Amniotic stem cell (primary cell): ENCODE data around the gene TCF19.
"Not testable (repeated sequence)": the region's sequence is repeated elsewhere in the genome, so short reads cannot be mapped to it uniquely, and the experiment has no call there.

Experiments
- DNase-seq: peaks from one replicate; lab custom pipeline; 2025; lab: John Stamatoyannopoulos, UW

TCF19 gene

DNA sequence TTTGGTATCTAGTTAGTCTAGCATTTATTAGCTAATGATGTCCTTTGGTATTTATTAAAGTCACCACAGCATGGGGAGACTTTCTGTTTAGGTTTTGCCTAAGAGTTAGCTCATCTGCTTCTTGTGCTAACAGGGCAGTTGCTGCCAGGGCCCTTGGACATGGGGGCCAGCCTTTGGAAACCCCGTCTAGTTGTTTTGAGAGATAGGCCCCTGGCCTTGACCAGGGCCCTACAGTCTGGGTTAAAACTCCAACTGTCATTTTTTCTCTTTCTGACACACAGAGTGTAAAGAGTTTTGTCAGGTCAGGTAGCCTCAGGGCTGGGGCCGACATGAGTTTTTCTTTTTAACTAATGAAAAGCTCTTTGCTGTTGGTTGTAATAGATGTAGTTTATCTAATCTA, 24.9 kb downstream of the TCF19 start:
- DNase-seq: not testable (repeated sequence)

DNA sequence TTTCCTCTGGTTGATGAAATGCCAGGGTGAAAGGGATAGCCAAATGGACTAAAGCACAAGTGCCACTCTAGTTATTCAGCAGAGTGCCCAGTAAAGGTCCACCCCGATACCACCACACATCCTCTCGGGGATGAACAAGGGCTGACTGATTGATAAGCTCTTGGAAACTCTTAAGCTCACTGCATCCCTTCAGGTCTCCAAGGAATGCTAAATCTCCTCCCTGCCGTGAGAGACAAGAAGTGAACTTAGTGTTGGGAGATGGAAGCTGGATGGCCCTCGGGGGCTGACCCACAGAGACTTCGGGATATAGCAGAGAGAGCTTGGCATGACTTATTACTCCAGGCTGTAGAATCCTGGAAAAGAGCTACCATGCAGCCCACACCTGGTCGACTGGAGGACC, 25.5 kb downstream of the TCF19 start:
- DNase-seq: not testable (repeated sequence)

DNA sequence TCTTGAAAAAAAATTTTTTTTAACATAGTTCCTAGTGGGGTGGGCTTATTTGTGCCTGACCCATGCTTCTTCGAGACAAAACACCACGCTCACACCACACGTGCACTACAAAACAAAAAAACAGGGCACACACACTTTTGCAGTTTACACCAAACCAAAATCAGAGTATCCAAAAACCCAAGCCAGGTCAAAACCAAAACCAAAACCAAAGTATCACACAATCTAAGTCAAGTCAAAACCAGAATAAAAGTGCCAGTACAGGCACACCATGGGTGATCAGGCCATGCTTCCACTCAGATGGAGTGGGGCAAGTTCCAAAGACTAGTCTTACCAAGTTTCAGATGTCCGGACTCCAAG, 27.3 kb downstream of the TCF19 start:
- not testable (repeated sequence) for DNase-seq

DNA sequence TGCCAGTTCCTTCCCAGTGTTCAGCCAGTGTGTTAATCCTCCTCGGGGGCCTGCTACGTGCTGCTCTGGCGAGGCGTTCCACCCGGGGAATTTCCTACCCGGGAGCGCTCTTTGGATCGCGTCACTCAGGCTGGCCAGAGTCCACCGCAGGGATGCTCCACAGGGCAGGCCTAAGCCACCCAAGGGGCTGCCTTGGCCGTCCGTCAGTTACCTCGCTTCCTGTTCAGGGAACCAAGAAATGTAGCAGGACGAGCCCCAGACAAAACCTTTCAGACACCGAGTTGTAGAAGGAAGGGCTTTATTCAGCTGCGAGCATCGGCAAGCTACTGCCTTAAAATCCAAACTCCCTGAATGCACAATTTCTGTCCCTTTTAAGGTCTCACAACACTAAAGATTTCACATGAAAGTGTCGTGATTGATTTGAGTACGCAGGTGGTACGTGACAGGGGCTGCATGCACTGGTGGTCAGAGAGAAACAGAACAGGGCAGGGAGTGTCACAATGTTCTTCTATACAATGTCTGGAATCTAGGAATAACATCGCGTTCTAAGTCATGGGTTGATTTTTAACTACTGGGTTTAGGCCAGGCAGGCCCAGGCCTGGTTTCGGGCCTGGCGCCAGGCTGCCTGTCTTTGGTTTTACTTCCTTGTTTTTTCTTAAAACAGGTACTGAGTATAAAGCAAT, 27.8 kb downstream of the TCF19 start:
- DNase-seq: no peak

DNA sequence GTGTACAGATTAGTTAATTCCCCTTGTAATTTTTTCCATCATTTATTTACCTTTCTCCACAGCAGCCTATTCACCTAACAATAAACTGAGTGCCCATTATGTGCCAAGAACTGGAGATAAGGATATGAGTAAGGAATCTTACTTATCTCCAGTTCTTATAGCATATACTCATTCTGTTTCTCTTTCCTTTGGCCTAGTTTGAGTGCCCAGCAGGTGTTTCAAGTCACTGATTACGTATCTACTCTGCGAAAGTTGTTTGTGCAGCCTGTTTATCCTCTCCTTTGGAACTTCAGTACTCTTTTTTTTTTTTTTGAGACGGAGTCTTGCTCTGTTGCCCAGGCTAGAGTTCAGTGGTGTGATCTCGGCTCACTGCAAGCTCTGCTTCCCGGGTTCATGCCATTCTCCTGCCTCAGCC, 29.4 kb downstream of the TCF19 start:
- DNase-seq: no peak

DNA sequence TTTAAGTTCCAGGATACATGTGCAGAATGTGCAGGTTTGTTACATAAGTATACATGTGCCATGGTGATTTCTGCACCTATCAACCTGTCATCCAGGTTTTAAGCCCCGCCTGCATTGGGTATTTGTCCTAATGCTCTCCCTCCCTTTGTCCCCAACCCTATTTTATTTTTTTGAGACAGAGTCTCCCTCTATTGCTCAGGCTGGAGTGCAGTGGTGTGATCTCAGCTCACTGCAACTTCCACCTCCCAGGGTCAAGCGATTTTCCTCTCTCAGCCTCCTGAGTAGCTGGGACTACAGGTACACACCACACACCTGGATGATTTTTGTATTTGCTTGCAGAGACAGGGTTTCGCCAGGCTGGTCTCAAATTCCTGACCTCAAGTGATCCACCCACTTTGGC, 30.8 kb downstream of the TCF19 start:
- DNase-seq: not testable (repeated sequence)

DNA sequence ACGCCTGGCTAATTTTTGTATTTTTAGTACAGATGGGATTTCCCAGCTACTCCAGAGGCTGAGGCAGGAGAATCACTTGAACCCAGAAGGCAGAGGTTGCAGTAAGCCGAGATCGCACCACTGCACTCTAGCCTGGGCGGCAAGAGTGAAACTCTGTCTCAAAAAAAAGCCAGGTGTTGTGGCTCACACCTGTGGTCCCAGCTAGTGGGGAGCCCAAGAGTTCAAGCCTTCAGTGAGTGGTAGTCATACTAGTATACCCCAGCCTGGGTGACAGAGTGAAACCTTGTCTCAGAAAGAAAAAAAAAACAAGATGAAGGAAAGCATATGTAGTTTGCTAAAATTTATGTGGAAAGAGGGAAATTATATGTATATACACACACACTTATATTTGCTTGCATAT, 32.1 kb downstream of the TCF19 start:
- DNase-seq: no peak

DNA sequence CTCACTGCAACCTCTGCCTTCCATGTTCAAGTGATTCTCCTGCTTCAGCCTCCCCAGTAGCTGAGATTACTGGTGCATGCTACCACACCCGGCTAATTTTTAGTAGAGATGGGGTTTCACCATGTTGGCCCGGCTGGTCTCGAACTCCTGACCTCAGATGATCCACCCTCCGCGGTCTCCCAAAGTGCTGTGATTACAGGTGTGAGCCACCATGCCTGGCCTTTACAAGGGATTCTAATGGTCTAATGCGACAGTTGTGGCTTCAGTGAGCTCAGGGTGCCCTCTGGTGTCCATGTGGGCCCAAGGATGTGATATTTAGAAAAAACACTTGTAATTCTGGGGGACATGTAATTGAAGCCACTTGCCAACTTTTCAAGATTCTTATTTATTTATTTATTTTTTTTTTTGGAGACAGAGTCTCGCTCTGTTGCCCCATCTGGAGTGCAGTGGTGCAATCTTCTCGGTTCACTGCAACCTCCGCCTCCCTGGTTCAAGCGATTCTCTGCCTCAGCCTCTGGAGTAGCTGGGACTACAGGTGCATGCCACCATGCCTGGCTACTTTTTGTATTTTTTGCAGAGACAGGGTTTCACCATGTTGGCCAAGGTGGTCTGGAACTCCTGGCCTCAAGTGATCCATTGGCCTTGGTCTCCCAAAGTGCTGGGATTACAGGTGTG, 34.2 kb downstream of the TCF19 start:
- DNase-seq: peak; percentile 49

DNA sequence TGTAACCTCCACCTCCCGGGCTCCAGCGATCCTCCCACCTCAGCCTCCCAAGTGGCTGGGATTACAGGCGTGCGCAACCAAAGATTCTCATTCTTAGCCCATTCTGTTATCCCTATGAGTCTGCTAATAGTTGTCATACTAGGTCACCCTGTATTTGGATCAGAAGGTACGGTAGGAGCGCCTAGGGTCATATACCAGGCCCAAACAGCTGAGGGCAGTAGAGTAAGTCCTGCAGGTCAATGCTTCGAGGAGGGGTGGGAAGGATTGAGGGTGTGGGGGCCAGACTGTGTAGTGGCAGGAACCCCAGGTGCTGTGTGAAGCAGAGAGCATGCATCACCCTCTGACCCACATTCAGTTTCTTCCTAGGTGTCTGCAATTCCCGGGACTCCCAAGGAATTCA, 34.8 kb downstream of the TCF19 start:
- DNase-seq: no peak

DNA sequence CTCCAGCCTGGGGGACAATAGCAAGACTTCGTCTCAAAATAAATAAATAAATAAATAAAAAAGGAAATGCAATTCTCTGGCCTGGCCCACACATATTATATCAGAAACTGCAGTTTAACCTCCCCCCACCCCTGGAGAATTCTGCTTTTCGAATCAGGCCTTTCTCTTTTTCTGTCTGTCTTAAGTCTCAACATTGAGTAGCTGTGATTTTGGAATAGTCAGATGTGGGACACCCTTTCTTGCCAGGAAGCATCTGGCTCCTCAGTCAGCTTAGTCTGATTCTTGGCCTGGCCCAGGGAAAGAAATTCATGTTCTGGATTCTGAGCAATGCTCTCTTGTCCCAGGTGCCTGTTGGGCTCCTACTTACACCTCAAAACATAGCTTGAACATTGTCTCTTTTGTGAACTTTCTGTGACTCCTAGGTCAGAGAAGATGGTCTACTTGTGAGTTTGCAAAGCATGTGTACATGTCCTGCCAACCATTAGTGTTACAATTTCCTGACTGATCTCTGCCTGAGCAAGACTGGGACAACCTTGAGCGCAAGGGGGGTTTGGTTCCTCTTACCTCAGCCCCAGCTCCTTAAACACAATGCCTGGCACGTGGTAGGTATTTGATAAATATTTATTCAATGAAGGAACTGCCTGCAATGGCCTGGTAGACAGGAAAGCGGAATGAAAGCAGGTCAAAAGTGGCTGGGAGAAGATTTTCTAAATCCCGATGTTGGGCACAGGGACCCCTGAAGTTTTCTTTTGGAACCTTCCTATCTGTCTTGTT, 35.9 kb downstream of the TCF19 start:
- no peak for DNase-seq

DNA sequence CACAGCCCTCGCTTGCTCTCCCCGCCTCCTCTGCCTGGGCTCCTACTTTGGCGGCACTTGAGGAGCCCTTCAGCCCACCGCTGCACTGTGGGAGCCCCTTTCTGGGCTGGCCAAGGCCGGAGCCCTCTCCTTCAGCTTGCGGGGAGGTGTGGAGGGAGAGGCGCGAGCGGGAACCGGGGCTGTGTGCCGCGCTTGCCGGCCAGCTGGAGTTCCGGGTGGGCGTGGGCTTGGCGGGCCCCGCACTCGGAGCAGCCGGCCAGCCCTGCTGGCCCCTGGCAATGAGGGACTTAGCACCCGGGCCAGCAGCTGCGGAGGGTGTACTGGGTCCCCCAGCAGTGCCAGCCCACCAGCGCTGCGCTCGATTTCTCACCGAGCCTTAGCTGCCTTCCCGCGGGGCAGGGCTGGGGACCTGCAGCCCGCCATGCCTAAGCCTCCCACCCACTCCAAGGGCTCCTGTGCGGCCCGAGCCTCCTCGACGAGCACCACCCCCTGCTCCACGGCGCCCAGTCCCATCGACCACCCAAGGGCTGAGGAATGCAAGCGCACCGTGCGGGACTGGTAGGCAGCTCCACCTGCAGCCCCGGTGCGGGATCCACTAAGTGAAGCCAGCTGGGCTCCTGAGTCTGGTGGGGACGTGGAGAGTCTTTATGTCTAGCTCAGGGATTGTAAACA, 37.1 kb downstream of the TCF19 start:
- DNase-seq: not testable (repeated sequence)

DNA sequence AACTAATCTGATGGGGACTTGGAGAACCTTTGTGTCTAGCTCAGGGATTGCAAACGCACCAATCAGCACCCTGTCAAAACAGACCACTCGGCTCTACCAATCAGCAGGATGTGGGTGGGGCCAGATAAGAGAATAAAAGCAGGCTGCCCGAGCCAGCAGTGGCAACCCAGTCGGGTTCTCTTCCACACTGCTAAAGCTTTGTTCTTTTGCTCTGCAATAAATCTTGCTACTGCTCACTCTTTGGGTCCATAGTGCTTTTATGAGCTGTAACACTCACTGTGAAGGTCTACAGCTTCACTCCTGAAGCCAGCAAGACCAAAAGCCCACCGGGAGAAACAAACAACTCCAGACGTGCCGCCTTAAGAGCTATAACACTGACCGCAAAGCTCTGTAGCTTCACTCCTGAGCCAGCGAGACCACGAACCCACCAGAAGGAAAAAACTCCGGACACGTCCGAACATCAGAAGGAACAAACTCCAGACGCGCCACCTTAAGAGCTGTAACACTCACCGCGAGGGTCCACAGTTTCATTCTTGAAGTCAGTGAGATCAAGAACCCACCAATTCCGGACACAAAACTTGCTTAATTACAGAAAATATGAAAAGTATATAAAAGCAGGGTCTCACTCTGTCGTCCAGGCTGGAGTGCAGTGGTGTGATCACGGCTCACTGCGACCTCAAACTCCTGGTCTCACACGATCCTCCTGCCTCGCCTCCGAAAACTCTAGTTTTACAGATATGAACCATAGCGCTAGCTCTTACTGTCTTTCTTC, 38.0 kb downstream of the TCF19 start:
- not testable (repeated sequence) for DNase-seq

DNA sequence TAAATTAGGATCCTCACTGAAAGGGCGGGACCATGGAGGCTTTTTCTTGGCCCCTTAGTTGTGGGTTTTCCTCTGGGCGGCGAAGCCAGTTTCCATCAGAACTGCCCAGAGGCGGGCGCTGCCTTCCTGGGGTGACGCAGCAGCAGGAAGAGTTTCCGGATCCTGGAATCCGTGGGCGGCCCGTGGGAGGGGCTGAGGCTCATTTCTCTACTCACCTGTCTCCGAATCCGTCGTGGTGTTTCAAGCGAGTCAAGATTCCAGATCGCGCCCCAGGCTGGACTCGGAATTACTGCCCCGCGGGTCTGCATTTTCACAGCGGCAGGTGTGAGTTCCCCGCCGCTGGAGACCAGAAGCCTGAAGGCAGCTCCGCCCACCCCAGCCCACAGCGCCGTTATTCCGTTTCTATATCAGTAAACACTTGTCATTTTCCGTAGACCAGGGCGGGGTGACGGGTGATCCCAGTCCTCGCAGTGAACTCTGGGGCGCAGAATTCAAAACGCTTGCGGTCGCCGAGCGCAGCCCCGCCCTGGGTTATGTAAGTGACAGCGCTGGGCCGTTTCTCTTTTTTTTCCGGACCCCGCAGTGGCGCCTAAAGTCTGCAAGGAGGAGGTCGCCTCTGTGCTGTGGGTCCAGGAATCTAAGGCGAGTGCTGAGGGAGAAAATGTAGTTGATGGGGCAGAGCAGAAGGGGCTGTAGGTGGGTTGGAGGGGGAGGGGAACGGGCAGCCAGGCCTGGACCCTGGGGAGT, 39.3 kb downstream of the TCF19 start:
- peak; percentile 10 for DNase-seq

DNA sequence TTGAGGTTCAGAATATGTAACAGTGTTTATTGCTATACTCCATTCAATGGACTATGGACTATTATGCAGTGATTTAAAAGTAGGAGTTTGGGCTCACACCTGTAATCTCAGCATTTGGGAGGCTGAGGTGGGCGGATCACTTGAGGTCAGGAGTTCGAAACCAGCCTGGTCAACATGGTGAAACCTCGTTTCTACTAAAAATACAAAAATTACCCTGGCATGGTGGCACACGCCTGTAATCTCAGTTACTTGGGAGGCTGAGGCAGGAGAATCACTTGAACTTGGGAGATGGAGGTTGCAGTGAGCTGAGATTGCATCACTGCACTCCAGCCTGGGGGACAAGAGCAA, 40.7 kb downstream of the TCF19 start:
- DNase-seq: not testable (repeated sequence)

DNA sequence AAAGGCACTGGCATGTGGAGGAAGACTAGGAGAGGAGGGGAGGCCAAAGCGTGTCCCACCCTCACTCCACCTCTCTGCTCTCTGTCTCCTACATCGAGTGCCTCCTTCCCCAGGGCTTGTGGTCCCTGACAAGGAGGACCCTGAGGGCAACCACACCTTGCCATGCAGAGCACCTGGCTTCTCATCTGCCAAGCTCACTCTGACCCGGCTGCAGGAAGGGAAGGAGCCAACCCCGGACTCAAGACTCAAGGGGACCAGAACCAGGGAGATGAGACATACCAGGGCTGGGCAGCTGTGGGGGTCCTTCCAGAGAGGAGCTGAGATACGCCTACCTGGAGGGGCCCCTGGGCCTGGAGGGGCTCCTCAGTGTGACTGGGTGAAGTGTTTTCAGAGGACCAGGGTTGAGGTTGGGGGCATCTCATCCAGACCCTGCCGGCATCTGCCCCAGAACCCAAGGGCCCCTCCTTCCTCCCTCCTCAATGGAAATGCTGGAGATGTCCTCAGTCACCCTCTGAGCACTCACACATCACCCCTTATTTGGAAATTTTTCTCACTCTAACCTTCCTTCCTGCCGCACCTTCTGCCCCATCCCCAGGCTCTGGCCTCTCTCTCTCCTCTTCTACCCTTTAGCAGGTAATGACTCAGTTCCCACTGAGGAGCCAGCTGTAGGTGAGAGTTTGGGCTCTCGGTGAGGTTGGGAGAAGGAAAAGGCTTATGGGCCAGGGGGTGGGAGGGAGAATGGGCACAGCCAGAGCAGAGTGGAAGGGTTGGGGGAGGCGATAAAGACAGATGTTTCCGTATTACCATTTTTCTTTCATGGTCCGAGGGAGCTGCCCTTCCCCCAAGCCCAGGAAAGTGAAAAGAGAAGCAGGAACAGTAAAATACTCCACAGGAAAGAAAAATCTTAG, 44.1 kb downstream of the TCF19 start:
- DNase-seq: no peak

DNA sequence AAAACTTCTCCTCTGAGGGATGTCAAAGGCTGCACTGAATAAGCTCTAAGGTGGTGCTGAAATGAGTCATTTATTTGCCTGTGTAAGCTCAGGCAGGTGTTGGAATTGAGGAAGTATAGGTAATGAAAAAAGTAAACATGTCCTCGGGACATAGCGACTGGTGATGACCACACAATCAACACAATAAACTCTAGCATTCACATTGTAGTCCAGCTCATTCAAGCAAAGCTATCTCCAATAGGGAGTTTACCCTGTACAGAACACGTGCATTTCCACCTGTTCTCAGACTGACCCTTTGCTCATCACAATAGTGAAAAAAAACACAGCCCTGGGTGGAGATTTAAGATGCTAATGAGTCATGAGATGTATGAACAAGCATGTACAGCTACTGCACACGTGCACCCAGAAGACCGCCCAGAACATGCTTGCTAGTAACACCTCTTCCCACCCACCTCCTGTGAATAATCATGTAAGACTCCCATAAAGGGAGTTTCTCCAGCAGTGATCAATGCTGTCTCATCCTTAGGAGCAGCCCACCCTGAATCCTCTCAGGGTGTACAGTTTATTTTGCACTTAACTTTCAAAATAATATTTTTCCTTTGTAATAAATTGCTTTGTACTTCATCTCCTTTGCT, 45.1 kb downstream of the TCF19 start:
- peak; percentile 3 for DNase-seq

DNA sequence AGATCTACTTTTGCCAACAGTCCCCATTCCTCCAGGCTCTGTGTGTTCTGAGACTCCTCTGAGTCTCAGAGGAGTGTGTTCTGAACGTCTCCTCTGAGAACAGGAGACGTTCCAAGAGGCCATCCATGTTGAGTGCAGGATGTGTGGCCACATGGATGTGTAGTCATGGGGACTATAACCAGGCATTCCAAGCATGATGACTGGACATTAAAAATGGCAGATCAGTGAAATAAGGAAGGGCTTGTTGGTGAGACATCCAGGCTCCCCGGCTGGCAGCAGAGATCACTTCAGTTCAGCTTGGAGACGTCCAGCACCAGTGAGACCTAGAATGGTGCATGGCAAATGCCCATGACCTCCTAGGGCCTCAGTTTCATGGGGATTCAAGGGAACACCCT, 46.4 kb downstream of the TCF19 start:
- no peak for DNase-seq

DNA sequence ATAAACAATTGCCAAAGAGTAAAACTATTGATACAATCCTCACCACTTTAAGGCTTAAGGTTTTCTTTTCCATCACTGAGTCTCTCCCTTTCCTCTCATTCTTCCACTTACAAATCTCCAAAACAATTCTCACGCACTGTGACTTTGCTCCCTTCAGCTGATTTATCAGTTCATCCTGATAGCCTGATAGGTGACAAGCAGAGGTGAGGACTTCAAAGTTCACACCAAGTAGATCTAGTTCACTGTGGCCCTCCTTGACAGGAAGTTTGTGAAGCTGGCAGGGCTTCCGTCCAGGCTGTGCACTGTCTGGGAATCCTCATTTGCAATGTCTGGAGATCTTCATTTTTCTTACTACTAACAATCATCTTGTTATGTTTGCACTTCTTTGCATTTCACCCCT, 47.2 kb downstream of the TCF19 start:
- no peak for DNase-seq

DNA sequence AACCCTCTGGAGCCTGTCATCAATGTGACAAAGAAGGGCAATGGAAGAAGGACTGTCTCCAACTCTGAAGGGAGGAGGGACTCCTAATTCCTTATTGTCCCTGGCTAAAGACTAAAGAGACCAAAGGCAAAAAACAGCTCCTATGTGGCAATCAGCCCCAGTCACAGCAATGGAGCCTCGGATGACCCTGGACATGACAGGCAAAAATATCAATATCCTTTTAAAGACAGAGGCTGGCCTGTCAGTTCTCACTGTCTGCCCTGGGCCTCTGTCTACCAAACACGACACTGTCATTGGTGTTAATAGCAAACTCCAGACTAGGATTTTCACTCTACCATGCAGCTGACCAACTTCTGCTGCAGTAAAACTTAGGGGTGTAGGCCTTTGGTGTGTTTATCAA, 50.1 kb downstream of the TCF19 start:
- no peak for DNase-seq

DNA sequence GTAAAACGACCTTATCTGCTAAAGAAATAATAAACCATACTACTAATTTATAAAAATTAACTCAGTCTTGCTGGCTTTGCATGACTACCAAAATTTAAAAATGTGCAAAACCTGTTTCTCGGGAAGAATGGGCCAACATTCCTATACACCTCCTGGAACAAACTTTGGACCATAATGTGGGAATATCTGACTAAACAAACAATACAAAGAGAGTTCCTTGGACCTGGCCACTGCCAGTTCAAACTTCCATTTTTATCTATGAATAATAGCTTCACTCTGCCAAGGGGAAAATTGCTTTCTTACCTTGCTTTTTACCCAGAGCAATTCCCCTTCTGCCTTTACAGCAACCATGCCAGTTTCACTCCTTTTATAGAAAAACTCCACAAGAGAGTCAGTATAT, 50.7 kb downstream of the TCF19 start:
- no peak for DNase-seq
